Measurements from ENCODE around the gene TRIL.

DNA sequence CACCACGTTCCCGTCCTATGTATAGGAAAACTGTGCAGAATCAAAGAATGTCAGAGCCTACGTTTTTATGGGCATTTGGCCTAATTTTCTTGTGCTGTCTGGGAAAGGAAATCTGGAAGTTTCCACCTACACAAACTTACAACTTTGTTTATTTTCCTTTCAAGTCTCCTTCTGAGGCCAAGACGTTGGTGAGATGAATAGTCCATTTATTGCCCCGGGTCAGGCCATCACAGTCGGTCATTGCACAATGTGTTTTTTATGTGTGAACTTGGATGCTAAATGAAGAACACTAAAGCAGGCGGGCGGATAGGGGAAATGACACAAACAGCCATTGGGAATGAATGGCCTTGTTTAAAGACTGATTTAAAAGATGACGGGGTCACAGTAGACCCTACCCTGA is 38.6 kb downstream of the TRIL start:
- TF ChIP-seq, protein P1, sequence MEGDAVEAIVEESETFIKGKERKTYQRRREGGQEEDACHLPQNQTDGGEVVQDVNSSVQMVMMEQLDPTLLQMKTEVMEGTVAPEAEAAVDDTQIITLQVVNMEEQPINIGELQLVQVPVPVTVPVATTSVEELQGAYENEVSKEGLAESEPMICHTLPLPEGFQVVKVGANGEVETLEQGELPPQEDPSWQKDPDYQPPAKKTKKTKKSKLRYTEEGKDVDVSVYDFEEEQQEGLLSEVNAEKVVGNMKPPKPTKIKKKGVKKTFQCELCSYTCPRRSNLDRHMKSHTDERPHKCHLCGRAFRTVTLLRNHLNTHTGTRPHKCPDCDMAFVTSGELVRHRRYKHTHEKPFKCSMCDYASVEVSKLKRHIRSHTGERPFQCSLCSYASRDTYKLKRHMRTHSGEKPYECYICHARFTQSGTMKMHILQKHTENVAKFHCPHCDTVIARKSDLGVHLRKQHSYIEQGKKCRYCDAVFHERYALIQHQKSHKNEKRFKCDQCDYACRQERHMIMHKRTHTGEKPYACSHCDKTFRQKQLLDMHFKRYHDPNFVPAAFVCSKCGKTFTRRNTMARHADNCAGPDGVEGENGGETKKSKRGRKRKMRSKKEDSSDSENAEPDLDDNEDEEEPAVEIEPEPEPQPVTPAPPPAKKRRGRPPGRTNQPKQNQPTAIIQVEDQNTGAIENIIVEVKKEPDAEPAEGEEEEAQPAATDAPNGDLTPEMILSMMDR (IDR thresholded peaks at IDR 0.05) = no peak
- no peak for TF ChIP-seq EZH2 (IDR thresholded peaks at IDR 0.05; ENCODE audit: borderline replicate concordance, insufficient read depth, low read depth, low read length, poor library complexity, severe bottlenecking)

All from B cell (primary cell).